SU-DHL-6 (cell line): ENCODE results near the gene OTOGL.

ENCODE experiments used
- H2AFZ ChIP-seq: fragments of 200-600 bp; sonication (generic); 2 replicates; pipeline ENCODE4 v1.6.1; 2014; ENCODE audit warnings: low read depth, mild to moderate bottlenecking, moderate library complexity, mixed read lengths, antibody characterized with exemption, low read length; ENCODE audit not compliant: severe bottlenecking
- H3F3A ChIP-seq: fragments of 200-600 bp; shearing (Covaris generic); 2 replicates; pipeline ENCODE4 v1.6.0; 2016; ENCODE audit warnings: antibody characterized with exemption, mild to moderate bottlenecking; ENCODE audit not compliant: insufficient read depth
- H3K27ac ChIP-seq: fragments of 200-600 bp; sonication (generic); 2 replicates; pipeline ENCODE4 v1.5.1; 2016; ENCODE audit warnings: low read depth, mild to moderate bottlenecking, low read length, moderate library complexity, mixed read lengths
- H3K27me3 ChIP-seq: fragments of 200-600 bp; sonication (generic), shearing (Covaris generic); 2 replicates; pipeline ENCODE4 v1.6.0; 2014; ENCODE audit warnings: mild to moderate bottlenecking, low read length
- H3K36me3 ChIP-seq: fragments of 200-600 bp; sonication (generic); 2 replicates; pipeline ENCODE4 v1.6.1; 2014; ENCODE audit warnings: mild to moderate bottlenecking, low read length, mixed read lengths
- H3K4me2 ChIP-seq: fragments of 300-600, 200-600 bp; shearing (Covaris generic), sonication (generic); 2 replicates; pipeline ENCODE4 v1.6.0; 2014; ENCODE audit warnings: low read length, low read depth, mild to moderate bottlenecking; ENCODE audit not compliant: poor library complexity, severe bottlenecking
- H3K4me3 ChIP-seq: fragments of 200-600 bp; sonication (generic); 2 replicates; pipeline ENCODE4 v1.5.1; 2014; ENCODE audit warnings: antibody characterized with exemption, low read length, mild to moderate bottlenecking, mixed read lengths; ENCODE audit not compliant: insufficient read depth, poor library complexity, severe bottlenecking
- H3K79me2 ChIP-seq: fragments of 200-600 bp; sonication (generic); 2 replicates; pipeline ENCODE4 v1.6.1; 2014; ENCODE audit warnings: mild to moderate bottlenecking, low read length, moderate library complexity; ENCODE audit not compliant: insufficient read depth
- H3K9ac ChIP-seq: fragments of 200-600 bp; sonication (generic); 2 replicates; pipeline ENCODE4 v1.7.0; 2014; ENCODE audit warnings: mild to moderate bottlenecking, low read length
- H3K9me2 ChIP-seq: fragments of 200-600 bp; sonication (generic); replicated peaks from 2 replicates; pipeline ENCODE4 v1.6.1; 2014; ENCODE audit warnings: low read length; ENCODE audit not compliant: insufficient read depth
- H3K9me3 ChIP-seq: fragments of 200-600 bp; sonication (generic); 2 replicates; pipeline ENCODE4 v1.6.1; 2014; ENCODE audit warnings: low read length, mixed read lengths; ENCODE audit not compliant: insufficient read depth
- H4K20me1 ChIP-seq: fragments of 200-600 bp; sonication (generic); 2 replicates; pipeline ENCODE4 v1.6.1; 2014; ENCODE audit warnings: low read depth, mild to moderate bottlenecking, antibody characterized with exemption, low read length, moderate library complexity, mixed read lengths
- CTCF ChIP-seq: fragments of 200-600 bp; sonication (generic); IDR thresholded peaks from one replicate; pipeline ENCODE4 v1.5.1; 2017; ENCODE audit warnings: antibody characterized with exemption, mild to moderate bottlenecking, low read length, moderate library complexity; ENCODE audit not compliant: insufficient read depth, poor library complexity, severe bottlenecking
- EZH2phosphoT487 ChIP-seq: fragments of 200-600 bp; sonication (generic), shearing (Covaris generic); conservative IDR thresholded peaks from 2 replicates; pipeline ENCODE4 v1.6.1; 2018; ENCODE audit warnings: mild to moderate bottlenecking, antibody characterized with exemption, low read length, moderate library complexity, mixed read lengths

Gene OTOGL

GRCh38 chr12:80260269-80260668, 160.9 kb downstream of the OTOGL start:
- no peak for TF ChIP-seq CTCF
- no peak for TF ChIP-seq EZH2phosphoT487
- Histone ChIP-seq H3F3A (no peaks in the 10 kb centered on the region), H3K79me2 (no peaks in the 10 kb centered on the region), H3K4me3 (no peak overlapping the region), H3K27me3 (no peaks in the 10 kb centered on the region), H3K9me2 (no peaks in the 10 kb centered on the region), H3K4me2 (no peak overlapping the region), H2AFZ (no peak overlapping the region), H3K36me3 (no peaks in the 10 kb centered on the region), H3K9ac (no peak overlapping the region), H3K9me3 (no peaks in the 10 kb centered on the region), H4K20me1 (no peaks in the 10 kb centered on the region), H3K27ac (no peak overlapping the region)

DNA sequence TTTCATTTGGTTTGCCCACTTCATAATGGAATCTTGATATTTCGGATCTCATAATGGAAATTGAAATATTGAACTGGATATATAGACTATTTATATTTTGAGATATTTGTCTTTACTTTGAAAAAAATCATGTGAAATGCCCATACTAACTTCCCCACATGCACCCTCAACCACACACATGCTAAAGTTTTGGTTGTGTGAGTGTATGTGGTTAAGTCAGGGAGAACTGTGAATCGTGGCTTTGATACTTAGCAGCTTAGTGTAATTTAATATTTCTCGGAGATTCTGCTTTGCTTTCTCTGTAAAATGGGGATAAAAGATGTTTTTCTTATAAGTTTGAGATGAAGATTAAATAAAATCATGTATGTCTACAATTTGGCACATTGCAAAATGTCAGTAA, 162.1 kb downstream of the OTOGL start:
- Histone ChIP-seq H3K9me2 (no peaks in the 10 kb centered on the region), H2AFZ (no peak overlapping the region), H3K4me2 (no peak overlapping the region), H4K20me1 (no peaks in the 10 kb centered on the region), H3K79me2 (no peaks in the 10 kb centered on the region), H3F3A (no peaks in the 10 kb centered on the region), H3K36me3 (no peaks in the 10 kb centered on the region), H3K27me3 (no peaks in the 10 kb centered on the region), H3K9me3 (no peaks in the 10 kb centered on the region), H3K4me3 (no peak overlapping the region), H3K9ac (no peak overlapping the region), H3K27ac (no peak overlapping the region)
- no peak for TF ChIP-seq EZH2phosphoT487
- TF ChIP-seq CTCF, result no peak

GRCh38 chr12:80262346-80262745, 163.0 kb downstream of the OTOGL start:
- H3F3A ChIP-seq, result no peaks in the 10 kb centered on the region
- H3K36me3 ChIP-seq, result no peaks in the 10 kb centered on the region
- H3K27me3 ChIP-seq, result no peaks in the 10 kb centered on the region
- no peaks in the 10 kb centered on the region for H3K9me2 ChIP-seq
- TF ChIP-seq CTCF, result no peak
- no peak for TF ChIP-seq EZH2phosphoT487
- no peak overlapping the region for H3K27ac ChIP-seq
- no peak overlapping the region for H2AFZ ChIP-seq
- H4K20me1 ChIP-seq, result no peaks in the 10 kb centered on the region
- no peak overlapping the region for H3K4me2 ChIP-seq
- no peak overlapping the region for H3K9ac ChIP-seq
- H3K79me2 ChIP-seq, result no peaks in the 10 kb centered on the region
- no peak overlapping the region for H3K4me3 ChIP-seq
- no peaks in the 10 kb centered on the region for H3K9me3 ChIP-seq

DNA sequence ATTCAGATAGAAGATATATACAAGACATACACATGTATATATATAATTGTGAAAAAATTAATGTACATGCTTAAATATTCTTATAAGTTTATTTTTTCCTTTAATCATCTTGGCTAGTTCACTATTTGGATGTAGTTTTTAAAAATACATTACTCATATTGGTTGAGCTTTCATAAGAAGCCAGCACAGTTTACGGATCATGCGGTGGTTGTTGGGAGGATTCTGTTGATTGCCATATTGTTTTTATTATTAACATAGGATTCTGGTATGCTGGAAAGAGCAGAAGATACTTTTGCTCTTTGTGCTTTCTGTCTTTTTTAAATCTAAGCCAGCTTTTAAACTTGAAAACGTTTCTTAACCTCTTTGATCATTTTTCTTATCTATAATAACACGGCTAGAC, 163.4 kb downstream of the OTOGL start:
- no peaks in the 10 kb centered on the region for H3K9me2 ChIP-seq
- no peak overlapping the region for H3K4me2 ChIP-seq
- H3K36me3 ChIP-seq, result no peaks in the 10 kb centered on the region
- no peak overlapping the region for H3K9ac ChIP-seq
- no peak for TF ChIP-seq EZH2phosphoT487
- TF ChIP-seq CTCF, result no peak
- no peaks in the 10 kb centered on the region for H3K27me3 ChIP-seq
- no peaks in the 10 kb centered on the region for H3F3A ChIP-seq
- H3K9me3 ChIP-seq, result no peaks in the 10 kb centered on the region
- no peak overlapping the region for H3K27ac ChIP-seq
- no peaks in the 10 kb centered on the region for H3K79me2 ChIP-seq
- no peaks in the 10 kb centered on the region for H4K20me1 ChIP-seq
- H3K4me3 ChIP-seq, result no peak overlapping the region
- no peak overlapping the region for H2AFZ ChIP-seq
